Measurements from ENCODE around the gene FILIP1L. TPM values are rescaled to one million over a fixed set of nuclear protein-coding genes. Genes with fewer than 3 reads are reported as not detected.

Gene FILIP1L
- total and polyA plus RNA-seq, 2 of the 13 experiments (the other 11 are each of a cell fraction or from before 2014, with no cell fraction given), result 8.1 to 187 TPM

DNA sequence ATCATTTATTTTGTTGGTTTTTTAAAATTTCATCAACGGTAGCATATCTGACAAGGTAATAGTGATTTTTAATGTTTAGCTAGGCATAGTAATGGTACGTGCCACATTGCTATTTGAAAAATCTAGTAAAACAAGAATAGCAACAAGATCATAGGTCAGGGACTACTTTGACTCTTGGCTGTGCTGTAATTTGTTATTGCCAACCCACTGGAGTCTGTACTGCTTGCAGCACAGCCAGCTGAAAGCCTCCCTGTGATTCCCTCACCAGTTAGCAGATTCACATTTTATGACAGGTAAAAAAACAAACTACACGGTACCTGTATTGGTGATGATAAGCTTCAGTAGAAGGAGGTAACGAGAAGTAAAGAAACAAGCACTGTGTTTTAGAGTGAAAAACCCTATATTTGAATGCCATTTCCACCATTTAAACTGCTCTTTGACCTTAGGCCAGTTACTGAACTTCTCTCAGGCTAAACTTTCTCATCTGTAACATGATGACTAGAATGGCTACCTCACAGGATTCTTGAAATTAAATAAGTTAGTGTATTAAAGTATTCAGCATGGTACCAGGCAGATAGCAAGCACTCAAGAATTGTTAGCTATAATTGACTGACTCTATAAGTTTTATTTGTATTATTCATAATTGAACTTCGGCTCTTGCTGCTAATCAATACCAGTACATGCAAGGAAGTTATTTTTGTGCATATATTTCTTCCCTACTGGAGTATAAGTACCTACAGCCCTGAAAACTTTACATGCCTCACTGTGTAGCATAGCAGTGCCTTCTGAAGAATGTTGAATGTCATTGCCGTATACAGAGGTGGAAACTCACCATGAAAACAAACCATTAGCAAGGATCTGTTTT is 16.1 kb downstream of the FILIP1L start (continued):
- TF ChIP-seq, protein P1, sequence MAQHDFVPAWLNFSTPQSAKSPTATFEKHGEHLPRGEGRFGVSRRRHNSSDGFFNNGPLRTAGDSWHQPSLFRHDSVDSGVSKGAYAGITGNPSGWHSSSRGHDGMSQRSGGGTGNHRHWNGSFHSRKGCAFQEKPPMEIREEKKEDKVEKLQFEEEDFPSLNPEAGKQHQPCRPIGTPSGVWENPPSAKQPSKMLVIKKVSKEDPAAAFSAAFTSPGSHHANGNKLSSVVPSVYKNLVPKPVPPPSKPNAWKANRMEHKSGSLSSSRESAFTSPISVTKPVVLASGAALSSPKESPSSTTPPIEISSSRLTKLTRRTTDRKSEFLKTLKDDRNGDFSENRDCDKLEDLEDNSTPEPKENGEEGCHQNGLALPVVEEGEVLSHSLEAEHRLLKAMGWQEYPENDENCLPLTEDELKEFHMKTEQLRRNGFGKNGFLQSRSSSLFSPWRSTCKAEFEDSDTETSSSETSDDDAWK (CRISPR knock-in tag; IDR thresholded peaks at IDR 0.05), result no peak
- TF ChIP-seq ZNF432 (CRISPR knock-in tag; IDR thresholded peaks at IDR 0.05; ENCODE audit: borderline replicate concordance), result no peak
- TF ChIP-seq ZBTB42 (CRISPR knock-in tag; IDR thresholded peaks at IDR 0.05), result peak; percentile 59; the same call in 1 of the 2 replicates
- TF ChIP-seq SMARCC2 (IDR thresholded peaks at IDR 0.05), result no peak
- TF ChIP-seq ZNF30 (CRISPR knock-in tag; IDR thresholded peaks at IDR 0.05), result no peak
- TF ChIP-seq MIXL1 (CRISPR knock-in tag; IDR thresholded peaks at IDR 0.05), result peak; percentile 82; the same call in 1 of the 2 replicates
- peak; percentile 59; the same call in 1 of the 2 replicates for TF ChIP-seq FOXK1 (CRISPR knock-in tag; IDR thresholded peaks at IDR 0.05; ENCODE audit: borderline replicate concordance, low read depth)
- TF ChIP-seq HDAC2 (CRISPR knock-in tag; IDR thresholded peaks at IDR 0.05), result peak; percentile 72; the same call in 1 of the 2 replicates
- TF ChIP-seq ZNF281 (CRISPR knock-in tag; IDR thresholded peaks at IDR 0.05; ENCODE audit: borderline replicate concordance), result no peak
- TF ChIP-seq STAG1 (CRISPR knock-in tag; IDR thresholded peaks at IDR 0.05), result no peak
- TF ChIP-seq EED (CRISPR knock-in tag; IDR thresholded peaks at IDR 0.05), result no peak
- TF ChIP-seq ZNF318 (CRISPR knock-in tag; IDR thresholded peaks at IDR 0.05), result no peak

All from HepG2 (cell line).